HepG2 (cell line): ENCODE results near the gene HAPLN2. TPM values are rescaled to one million over a fixed set of nuclear protein-coding genes. Genes with fewer than 3 reads are reported as not detected.

Experiments used
- ARHGAP35 ChIP-seq: sonication (generic); formaldehyde crosslinking; IDR thresholded peaks from 2 replicates; pipeline ENCODE4 v1.9.0; 2022; ENCODE audit warnings: mild to moderate bottlenecking, inconsistent platforms, moderate library complexity, missing genetic modification reagents, borderline replicate concordance
- BORCS8-MEF2B ChIP-seq: sonication (generic); formaldehyde crosslinking; IDR thresholded peaks from 2 replicates; pipeline ENCODE4 v1.8.0; 2022; ENCODE audit warnings: mild to moderate bottlenecking, missing genetic modification reagents
- CBX2 ChIP-seq, 2 experiments: fragments of 200-600 bp in 1 of 2; sonication (generic); formaldehyde crosslinking in 1 of 2; IDR thresholded peaks; 2 replicates each; pipeline versions ENCODE4 v1.7.0 to v1.8.1; 2018 to 2022; ENCODE audit warnings: low read depth in 2 of 2, low read length in 1 of 2, mild to moderate bottlenecking in 1 of 2, missing genetic modification reagents in 1 of 2
- HOXA5 ChIP-seq: sonication (generic); formaldehyde crosslinking; IDR thresholded peaks from 2 replicates; pipeline ENCODE4 v1.4.0; 2020; ENCODE audit warnings: missing genetic modification reagents
- JUND ChIP-seq: sonication (generic); formaldehyde crosslinking; IDR thresholded peaks from 2 replicates; pipeline ENCODE4 v1.8.0; 2022; ENCODE audit warnings: mild to moderate bottlenecking, missing genetic modification reagents
- KDM4B ChIP-seq: sonication (generic); formaldehyde crosslinking; IDR thresholded peaks from 2 replicates; pipeline ENCODE4 v1.4.0; 2020; ENCODE audit warnings: missing genetic modification reagents
- LCORL ChIP-seq, 2 experiments: fragments of 450-650 bp in 1 of 2; sonication (generic) in 1 of 2; formaldehyde crosslinking in 1 of 2; IDR thresholded peaks; 2 replicates each; pipeline versions ENCODE4 v1.5.0 to v1.6.1; 2017 to 2020; ENCODE audit warnings: antibody characterized with exemption in 1 of 2, missing genetic modification reagents in 1 of 2
- MLLT10 ChIP-seq: sonication (generic); formaldehyde crosslinking; IDR thresholded peaks from 2 replicates; pipeline ENCODE4 v1.4.0; 2020; ENCODE audit warnings: missing genetic modification reagents
- POLR2AphosphoS5 ChIP-seq: IDR thresholded peaks from 2 replicates; pipeline ENCODE4 v1.6.1; 2012; ENCODE audit warnings: low read depth, low read length
- SMC3 ChIP-seq: IDR thresholded peaks from 2 replicates; pipeline ENCODE4 v1.6.1; 2011; ENCODE audit warnings: low read length, improper control_type of control experiment
- SPEN ChIP-seq: sonication (generic); formaldehyde crosslinking; IDR thresholded peaks from 2 replicates; pipeline ENCODE4 v1.5.1; 2020; ENCODE audit warnings: low read depth, mild to moderate bottlenecking, missing genetic modification reagents
- YEATS4 ChIP-seq: sonication (generic); formaldehyde crosslinking; IDR thresholded peaks from 2 replicates; pipeline ENCODE4 v1.4.0; 2020; ENCODE audit warnings: missing genetic modification reagents, borderline replicate concordance
- ZFY ChIP-seq: sonication (generic); formaldehyde crosslinking; IDR thresholded peaks from 2 replicates; pipeline ENCODE4 v1.4.0; 2020; ENCODE audit warnings: missing genetic modification reagents
- ZNF564 ChIP-seq: sonication (generic); formaldehyde crosslinking; IDR thresholded peaks from 2 replicates; pipeline ENCODE4 v1.8.1; 2023; ENCODE audit warnings: mild to moderate bottlenecking, missing genetic modification reagents
- ZNF7 ChIP-seq: IDR thresholded peaks from 2 replicates; pipeline ENCODE4 v1.6.1; 2016; ENCODE audit warnings: missing biosample characterization, missing genetic modification reagents
- ZNF749 ChIP-seq: sonication (generic); formaldehyde crosslinking; IDR thresholded peaks from 2 replicates; pipeline ENCODE4 v1.8.0; 2022; ENCODE audit warnings: mild to moderate bottlenecking, missing genetic modification reagents, moderate library complexity, borderline replicate concordance
- ZNF788 ChIP-seq: sonication (generic); formaldehyde crosslinking; IDR thresholded peaks from 2 replicates; pipeline ENCODE4 v1.5.0; 2020; ENCODE audit warnings: mild to moderate bottlenecking, missing genetic modification reagents, borderline replicate concordance
- ZSCAN25 ChIP-seq: sonication (generic); formaldehyde crosslinking; IDR thresholded peaks from 2 replicates; pipeline ENCODE4 v1.8.0; 2022; ENCODE audit warnings: mild to moderate bottlenecking, missing genetic modification reagents
- polyA plus RNA-seq, 8 experiments: library from polyadenylated mRNA; depleted of rRNA in 3 of 8; stranded (reverse) in 7 of 8; unstranded in 1 of 8; fragments of >200 nt; fragmentation: Illumina TruSeq in 4 of 8; extraction: Trizol in 4 of 8; gene quantifications; 2 replicates each; pipeline versions ENCODE4 v1.2.1 to v1.2.3, GENCODE V29; 2011 to 2016; ENCODE audit warnings: low read depth in 4 of 8, missing spikeins in 1 of 8, mixed read lengths in 1 of 8; ENCODE audit not compliant: insufficient read depth in 1 of 8
- total RNA-seq, 5 experiments: library from RNA; depleted of rRNA; stranded (reverse); fragments of >200 nt; fragmentation: Illumina TruSeq; extraction: Trizol; gene quantifications; 2 replicates each; pipeline ENCODE4 v1.2.3, GENCODE V29; 2016; ENCODE audit warnings: low read depth in 1 of 5
- TF ChIP-seq, protein P1 (sequence below): sonication (generic); formaldehyde crosslinking; IDR thresholded peaks from 2 replicates; pipeline ENCODE4 v1.5.0; 2020; ENCODE audit warnings: missing genetic modification reagents
- TF ChIP-seq, protein P2 (sequence below): sonication (generic); formaldehyde crosslinking; IDR thresholded peaks from 2 replicates; pipeline ENCODE4 v1.4.0; 2020; ENCODE audit warnings: missing genetic modification reagents
- TF ChIP-seq, protein P3 (sequence below): sonication (generic); formaldehyde crosslinking; IDR thresholded peaks from 2 replicates; pipeline ENCODE4 v1.4.0; 2020; ENCODE audit warnings: missing genetic modification reagents
- TF ChIP-seq, protein P4 (sequence below): sonication (generic); formaldehyde crosslinking; IDR thresholded peaks from 2 replicates; pipeline ENCODE4 v1.5.0; 2020; ENCODE audit warnings: missing genetic modification reagents, mild to moderate bottlenecking, borderline replicate concordance
- TF ChIP-seq, protein P5 (sequence below): sonication (generic); formaldehyde crosslinking; IDR thresholded peaks from 2 replicates; pipeline ENCODE4 v1.4.0; 2020; ENCODE audit warnings: missing genetic modification reagents

The HAPLN2 gene
- total and polyA plus RNA-seq, 2 of the 13 experiments (the other 11 are each of a cell fraction or from before 2014, with no cell fraction given) = not detected

DNA sequence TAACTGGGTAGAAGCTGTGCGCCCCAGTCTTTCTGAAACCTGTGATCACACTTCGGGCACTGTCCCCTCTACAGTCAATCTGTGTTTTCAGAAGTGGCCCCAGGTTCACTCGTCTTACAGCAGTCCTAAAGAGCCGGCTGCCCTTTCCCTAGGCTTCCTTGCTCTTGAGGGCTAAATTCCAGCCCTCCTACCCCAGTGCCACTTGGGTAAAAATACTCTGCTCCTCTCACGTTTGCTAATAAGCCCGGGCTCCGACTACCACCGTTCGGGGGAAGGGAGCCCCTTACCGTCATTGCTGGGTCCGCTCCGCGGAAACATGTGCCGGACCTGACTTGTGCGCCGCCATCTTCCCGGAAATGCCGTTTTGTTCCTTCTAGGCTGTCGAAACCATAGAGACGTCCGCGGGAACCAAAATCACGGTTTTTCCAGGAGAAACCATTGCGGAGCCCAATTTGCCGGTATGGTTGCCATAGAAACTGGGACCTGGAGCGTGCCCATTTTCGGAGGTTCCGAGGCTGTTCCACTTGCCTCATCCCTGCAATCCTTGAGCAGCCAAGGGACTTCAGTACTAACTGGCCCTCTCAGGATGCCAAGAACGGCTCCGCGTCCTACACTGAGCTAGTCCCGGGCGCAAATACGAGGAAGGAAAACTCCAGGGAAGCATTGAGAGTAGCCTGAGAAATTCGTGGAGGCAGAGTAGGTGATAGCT, 17.9 kb upstream of the HAPLN2 start, which contains the start of gene GPATCH4 (continued):
- TF ChIP-seq, protein P1, sequence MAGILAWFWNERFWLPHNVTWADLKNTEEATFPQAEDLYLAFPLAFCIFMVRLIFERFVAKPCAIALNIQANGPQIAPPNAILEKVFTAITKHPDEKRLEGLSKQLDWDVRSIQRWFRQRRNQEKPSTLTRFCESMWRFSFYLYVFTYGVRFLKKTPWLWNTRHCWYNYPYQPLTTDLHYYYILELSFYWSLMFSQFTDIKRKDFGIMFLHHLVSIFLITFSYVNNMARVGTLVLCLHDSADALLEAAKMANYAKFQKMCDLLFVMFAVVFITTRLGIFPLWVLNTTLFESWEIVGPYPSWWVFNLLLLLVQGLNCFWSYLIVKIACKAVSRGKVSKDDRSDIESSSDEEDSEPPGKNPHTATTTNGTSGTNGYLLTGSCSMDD (CRISPR knock-in tag) = no peak
- peak; percentile 62 for TF ChIP-seq ZFY (CRISPR knock-in tag)
- TF ChIP-seq, protein P2, sequence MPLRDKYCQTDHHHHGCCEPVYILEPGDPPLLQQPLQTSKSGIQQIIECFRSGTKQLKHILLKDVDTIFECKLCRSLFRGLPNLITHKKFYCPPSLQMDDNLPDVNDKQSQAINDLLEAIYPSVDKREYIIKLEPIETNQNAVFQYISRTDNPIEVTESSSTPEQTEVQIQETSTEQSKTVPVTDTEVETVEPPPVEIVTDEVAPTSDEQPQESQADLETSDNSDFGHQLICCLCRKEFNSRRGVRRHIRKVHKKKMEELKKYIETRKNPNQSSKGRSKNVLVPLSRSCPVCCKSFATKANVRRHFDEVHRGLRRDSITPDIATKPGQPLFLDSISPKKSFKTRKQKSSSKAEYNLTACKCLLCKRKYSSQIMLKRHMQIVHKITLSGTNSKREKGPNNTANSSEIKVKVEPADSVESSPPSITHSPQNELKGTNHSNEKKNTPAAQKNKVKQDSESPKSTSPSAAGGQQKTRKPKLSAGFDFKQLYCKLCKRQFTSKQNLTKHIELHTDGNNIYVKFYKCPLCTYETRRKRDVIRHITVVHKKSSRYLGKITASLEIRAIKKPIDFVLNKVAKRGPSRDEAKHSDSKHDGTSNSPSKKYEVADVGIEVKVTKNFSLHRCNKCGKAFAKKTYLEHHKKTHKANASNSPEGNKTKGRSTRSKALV (CRISPR knock-in tag) = 0 out of 2 replicates have a peak, but pooled peaks have one; percentile 62
- peak; percentile 85 for TF ChIP-seq ZSCAN25
- TF ChIP-seq ZNF788 (CRISPR knock-in tag) = peak; percentile 60; the same call in 1 of the 2 replicates
- TF ChIP-seq, protein P3, sequence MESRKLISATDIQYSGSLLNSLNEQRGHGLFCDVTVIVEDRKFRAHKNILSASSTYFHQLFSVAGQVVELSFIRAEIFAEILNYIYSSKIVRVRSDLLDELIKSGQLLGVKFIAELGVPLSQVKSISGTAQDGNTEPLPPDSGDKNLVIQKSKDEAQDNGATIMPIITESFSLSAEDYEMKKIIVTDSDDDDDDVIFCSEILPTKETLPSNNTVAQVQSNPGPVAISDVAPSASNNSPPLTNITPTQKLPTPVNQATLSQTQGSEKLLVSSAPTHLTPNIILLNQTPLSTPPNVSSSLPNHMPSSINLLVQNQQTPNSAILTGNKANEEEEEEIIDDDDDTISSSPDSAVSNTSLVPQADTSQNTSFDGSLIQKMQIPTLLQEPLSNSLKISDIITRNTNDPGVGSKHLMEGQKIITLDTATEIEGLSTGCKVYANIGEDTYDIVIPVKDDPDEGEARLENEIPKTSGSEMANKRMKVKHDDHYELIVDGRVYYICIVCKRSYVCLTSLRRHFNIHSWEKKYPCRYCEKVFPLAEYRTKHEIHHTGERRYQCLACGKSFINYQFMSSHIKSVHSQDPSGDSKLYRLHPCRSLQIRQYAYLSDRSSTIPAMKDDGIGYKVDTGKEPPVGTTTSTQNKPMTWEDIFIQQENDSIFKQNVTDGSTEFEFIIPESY = no peak; the same call in 1 of the 2 replicates
- peak; percentile 93 for TF ChIP-seq POLR2AphosphoS5
- no peak for TF ChIP-seq SMC3
- no peak; the same call in 1 of the 2 replicates for TF ChIP-seq KDM4B
- no peak for TF ChIP-seq ZNF7 (CRISPR knock-in tag)
- TF ChIP-seq YEATS4 (CRISPR knock-in tag) = peak; percentile 95; the same call in 1 of the 2 replicates
- no peak; the same call in 1 of the 2 replicates for TF ChIP-seq HOXA5 (CRISPR knock-in tag)
- no peak for TF ChIP-seq MLLT10
- no peak for TF ChIP-seq LCORL (IDR thresholded peaks at IDR 0.05)
- TF ChIP-seq LCORL (CRISPR knock-in tag; IDR thresholded peaks at IDR 0.05) = peak; percentile 70
- TF ChIP-seq ZNF749 (CRISPR knock-in tag) = no peak
- TF ChIP-seq, protein P4, sequence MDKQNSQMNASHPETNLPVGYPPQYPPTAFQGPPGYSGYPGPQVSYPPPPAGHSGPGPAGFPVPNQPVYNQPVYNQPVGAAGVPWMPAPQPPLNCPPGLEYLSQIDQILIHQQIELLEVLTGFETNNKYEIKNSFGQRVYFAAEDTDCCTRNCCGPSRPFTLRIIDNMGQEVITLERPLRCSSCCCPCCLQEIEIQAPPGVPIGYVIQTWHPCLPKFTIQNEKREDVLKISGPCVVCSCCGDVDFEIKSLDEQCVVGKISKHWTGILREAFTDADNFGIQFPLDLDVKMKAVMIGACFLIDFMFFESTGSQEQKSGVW (CRISPR knock-in tag) = no peak; the same call in 1 of the 2 replicates
- TF ChIP-seq SPEN (CRISPR knock-in tag) = peak; percentile 58; the same call in 1 of the 2 replicates
- TF ChIP-seq CBX2 (IDR thresholded peaks at IDR 0.05; ENCODE audit: low read depth, low read length) = no peak
- TF ChIP-seq CBX2 (CRISPR knock-in tag; IDR thresholded peaks at IDR 0.05; ENCODE audit: low read depth) = no peak
- TF ChIP-seq, protein P5, sequence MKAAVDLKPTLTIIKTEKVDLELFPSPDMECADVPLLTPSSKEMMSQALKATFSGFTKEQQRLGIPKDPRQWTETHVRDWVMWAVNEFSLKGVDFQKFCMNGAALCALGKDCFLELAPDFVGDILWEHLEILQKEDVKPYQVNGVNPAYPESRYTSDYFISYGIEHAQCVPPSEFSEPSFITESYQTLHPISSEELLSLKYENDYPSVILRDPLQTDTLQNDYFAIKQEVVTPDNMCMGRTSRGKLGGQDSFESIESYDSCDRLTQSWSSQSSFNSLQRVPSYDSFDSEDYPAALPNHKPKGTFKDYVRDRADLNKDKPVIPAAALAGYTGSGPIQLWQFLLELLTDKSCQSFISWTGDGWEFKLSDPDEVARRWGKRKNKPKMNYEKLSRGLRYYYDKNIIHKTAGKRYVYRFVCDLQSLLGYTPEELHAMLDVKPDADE (CRISPR knock-in tag) = no peak
- TF ChIP-seq BORCS8-MEF2B (CRISPR knock-in tag) = peak; percentile 62; the same call in 1 of the 2 replicates
- TF ChIP-seq JUND (CRISPR knock-in tag) = no peak
- no peak for TF ChIP-seq ARHGAP35 (CRISPR knock-in tag)
- 0 out of 2 replicates have a peak, but pooled peaks have one; percentile 60 for TF ChIP-seq ZNF564 (CRISPR knock-in tag)
